Measurements from ENCODE around the gene MYO9B. TPM values are rescaled to one million over a fixed set of nuclear protein-coding genes. Genes with fewer than 3 reads are reported as not detected.

The MYO9B gene
- total RNA-seq, 6 experiments from 2014 or later: 25.4 to 38.7 (median 36.0) TPM

DNA sequence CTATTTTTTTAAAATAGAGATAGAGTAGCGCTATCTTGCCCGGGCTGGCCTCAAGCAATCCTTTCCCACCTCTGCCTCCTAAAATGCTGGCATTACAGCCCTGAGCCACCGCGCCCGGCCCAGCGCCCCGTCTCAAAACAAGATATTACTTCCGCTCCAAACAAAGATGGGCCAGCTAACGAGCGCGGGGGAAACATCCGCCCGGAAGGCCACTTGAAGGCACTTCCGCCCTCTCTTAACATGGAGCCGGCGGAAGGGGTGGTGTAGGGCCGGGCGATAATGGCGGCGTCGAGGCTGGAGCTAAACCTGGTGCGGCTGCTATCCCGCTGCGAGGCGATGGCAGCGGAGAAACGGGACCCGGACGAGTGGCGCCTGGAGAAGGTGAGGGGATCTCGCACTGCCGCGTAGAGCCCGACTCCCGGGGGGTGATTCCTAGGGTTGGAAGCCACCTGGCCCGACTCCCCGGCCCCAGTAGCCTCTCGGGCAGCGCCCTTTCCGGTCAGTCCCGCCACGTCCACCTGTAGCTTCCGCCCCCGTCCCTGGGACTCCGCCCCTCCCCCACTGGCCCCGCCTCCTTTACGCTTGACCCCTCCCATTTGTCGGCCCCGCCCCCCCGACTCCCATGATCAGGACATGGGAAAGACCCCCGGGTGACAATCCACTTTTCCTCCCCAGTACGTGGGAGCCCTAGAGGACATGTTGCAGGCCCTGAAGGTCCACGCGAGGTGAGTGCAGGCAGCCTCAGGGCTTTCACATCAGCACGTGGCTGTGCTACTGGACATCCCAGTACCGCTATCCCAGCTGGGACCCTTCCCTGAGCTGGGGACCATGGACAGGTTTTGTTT, 139.8 kb downstream of the MYO9B start, which contains the start of gene USE1:
Gene USE1, plus strand, starts transcription at position 231 of the 845 bp plus-strand sequence. Its CDS starts 49 bp downstream, at position 280.
- H3K36me3 ChIP-seq: peaks cover 0 to 33% (median 7%) of the 10 kb centered on the region in 4 donors

DNA sequence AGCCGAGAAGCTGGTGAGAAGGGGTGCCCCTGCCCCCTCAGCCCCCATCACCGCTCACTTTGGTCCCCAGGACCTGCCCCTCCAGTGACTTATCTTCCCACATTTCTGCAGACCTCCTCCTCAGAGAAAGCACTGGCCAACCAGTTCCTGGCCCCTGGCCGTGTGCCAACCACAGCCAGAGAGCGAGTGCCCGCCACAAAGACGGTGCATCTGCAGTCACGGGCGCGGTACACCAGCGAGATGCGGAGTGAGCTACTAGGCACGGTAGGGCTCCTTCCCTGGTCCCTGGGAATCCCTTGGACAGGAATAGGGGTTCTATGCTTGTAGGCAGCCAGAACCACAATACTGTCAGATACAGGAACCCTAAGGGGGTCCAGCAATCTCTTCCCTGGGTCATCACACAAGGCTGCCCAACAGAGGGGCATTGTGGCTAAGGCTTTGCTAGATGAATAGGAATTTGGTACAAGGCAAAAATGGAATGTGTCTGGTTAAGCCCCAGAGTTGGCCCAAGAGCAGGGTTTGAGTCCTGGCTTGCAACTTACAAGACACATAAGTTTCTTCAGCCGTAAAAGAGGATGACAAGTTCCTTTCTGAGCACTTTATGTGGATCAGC, 140.6 kb downstream of the MYO9B start:
- no peak for ATAC-seq
- Histone ChIP-seq H3K36me3 (peaks cover 0 to 30% (median 7%) of the 10 kb centered on the region in 4 donors), H3K4me3 (peak overlapping the region; percentile 78 to 91 (median 81)), H3K9me3 (no peaks in the 10 kb centered on the region), H3K4me1 (peaks cover 0 to 13% (median 3%) of the 10 kb centered on the region in 4 donors), H3K27ac (no peak overlapping the region), H3K27me3 (no peaks in the 10 kb centered on the region)
- TF ChIP-seq, protein P1, sequence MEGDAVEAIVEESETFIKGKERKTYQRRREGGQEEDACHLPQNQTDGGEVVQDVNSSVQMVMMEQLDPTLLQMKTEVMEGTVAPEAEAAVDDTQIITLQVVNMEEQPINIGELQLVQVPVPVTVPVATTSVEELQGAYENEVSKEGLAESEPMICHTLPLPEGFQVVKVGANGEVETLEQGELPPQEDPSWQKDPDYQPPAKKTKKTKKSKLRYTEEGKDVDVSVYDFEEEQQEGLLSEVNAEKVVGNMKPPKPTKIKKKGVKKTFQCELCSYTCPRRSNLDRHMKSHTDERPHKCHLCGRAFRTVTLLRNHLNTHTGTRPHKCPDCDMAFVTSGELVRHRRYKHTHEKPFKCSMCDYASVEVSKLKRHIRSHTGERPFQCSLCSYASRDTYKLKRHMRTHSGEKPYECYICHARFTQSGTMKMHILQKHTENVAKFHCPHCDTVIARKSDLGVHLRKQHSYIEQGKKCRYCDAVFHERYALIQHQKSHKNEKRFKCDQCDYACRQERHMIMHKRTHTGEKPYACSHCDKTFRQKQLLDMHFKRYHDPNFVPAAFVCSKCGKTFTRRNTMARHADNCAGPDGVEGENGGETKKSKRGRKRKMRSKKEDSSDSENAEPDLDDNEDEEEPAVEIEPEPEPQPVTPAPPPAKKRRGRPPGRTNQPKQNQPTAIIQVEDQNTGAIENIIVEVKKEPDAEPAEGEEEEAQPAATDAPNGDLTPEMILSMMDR (IDR thresholded peaks at IDR 0.05): no peak
- TF ChIP-seq POLR2A (IDR thresholded peaks at IDR 0.05): no peak
- no peak for DNase-seq
- intact Hi-C loops (cut with DNase I): no loop called here
- 75% methylated on average over 2 of the region's 13 CpGs for WGBS (ENCODE audit: insufficient coverage, low coverage, low lambda C conversion rate, missing lambda C conversion rate)

More for the DNA sequence above, 139.8 kb downstream of the MYO9B start, which contains the start of gene USE1:
- Histone ChIP-seq H3K9me3 (no peaks in the 10 kb centered on the region), H3K4me1 (peaks cover 0 to 13% (median 3%) of the 10 kb centered on the region in 4 donors), H3K27me3 (no peaks in the 10 kb centered on the region), H3K4me3 (peak within 1 kb of the TSS; percentile 78 to 91 (median 81)), H3K27ac (peak within 1 kb of the TSS; percentile 91 to 92 (median 91))
- 4% methylated on average over 32 of the region's 56 CpGs for whole genome bisulfite sequencing (ENCODE audit: insufficient coverage, low coverage, low lambda C conversion rate, missing lambda C conversion rate)
- DNase-seq (peak; percentile 91 to 93 (median 93)), ATAC-seq (peak; percentile 92 to 96 (median 94))
- TF ChIP-seq POLR2A (IDR thresholded peaks at IDR 0.05): peak; percentile 85
- TF ChIP-seq, protein P1 (IDR thresholded peaks at IDR 0.05): no peak
- intact Hi-C loops (cut with DNase I): no loop called here

DNA sequence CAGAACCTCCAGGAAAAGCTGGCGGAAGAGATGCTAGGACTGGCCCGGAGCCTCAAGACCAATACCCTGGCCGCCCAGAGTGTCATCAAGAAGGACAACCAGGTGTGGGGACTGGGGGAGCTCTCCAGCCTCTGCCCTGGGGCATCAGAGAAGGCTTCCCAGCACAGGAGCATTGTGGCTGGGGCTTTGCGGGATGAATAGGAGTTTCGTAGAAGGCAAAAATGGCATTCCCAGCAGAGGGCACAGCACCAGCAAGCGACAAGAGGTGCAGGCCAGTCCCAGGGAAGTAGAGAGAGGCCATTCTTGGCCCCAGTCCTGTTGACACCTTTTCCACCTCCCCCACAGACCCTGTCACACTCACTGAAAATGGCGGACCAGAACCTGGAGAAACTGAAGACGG, 143.7 kb downstream of the MYO9B start:
- no peak overlapping the region for H3K27ac ChIP-seq
- intact Hi-C loops (cut with DNase I): no loop called here
- TF ChIP-seq, protein P1 (IDR thresholded peaks at IDR 0.05): no peak
- no peak for TF ChIP-seq POLR2A (IDR thresholded peaks at IDR 0.05)
- DNase-seq: no peak
- ATAC-seq: no peak
- H3K36me3 ChIP-seq: peaks cover 0 to 15% (median 7%) of the 10 kb centered on the region in 4 donors
- H3K4me3 ChIP-seq: no peak overlapping the region
- H3K9me3 ChIP-seq: no peaks in the 10 kb centered on the region
- WGBS (ENCODE audit: insufficient coverage, low coverage, low lambda C conversion rate, missing lambda C conversion rate): 100% methylated on average over 3 of the region's 8 CpGs
- H3K4me1 ChIP-seq: peaks cover 0 to 13% (median 3%) of the 10 kb centered on the region in 4 donors
- no peaks in the 10 kb centered on the region for H3K27me3 ChIP-seq

DNA sequence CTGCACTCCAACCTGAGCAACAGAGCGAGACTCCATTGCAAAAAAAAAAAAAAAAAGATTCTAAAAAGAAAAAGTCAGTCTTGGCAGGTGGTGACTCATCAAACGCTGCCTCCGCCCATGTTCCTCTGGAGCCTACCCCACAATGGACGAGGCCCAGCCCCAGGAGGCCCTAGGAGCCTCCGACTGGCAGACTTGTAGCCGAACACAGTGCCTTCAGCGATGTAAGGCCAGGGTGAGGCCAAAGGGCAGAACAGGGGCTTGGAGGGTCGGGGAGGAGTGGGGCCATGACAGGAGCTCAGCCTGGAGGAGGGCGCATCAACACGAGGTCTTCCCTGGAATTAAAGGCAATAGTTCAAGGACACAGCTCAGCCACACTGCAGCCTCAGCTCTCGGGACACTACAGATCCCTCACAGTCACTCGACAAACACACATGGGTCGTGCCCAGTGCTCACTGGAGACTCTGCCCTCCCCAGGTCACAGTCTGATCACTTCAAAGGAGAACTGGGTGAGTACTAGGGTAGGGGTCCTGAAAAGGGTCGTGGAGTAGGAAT, 144.7 kb downstream of the MYO9B start:
- TF ChIP-seq, protein P1 (IDR thresholded peaks at IDR 0.05): no peak
- TF ChIP-seq POLR2A (IDR thresholded peaks at IDR 0.05): no peak
- no peak for DNase-seq
- Histone ChIP-seq H3K27ac (no peak overlapping the region), H3K4me1 (peaks cover 0 to 7% (median 0%) of the 10 kb centered on the region in 4 donors), H3K4me3 (no peak overlapping the region), H3K36me3 (peaks cover 0 to 15% (median 7%) of the 10 kb centered on the region in 4 donors), H3K9me3 (no peaks in the 10 kb centered on the region), H3K27me3 (no peaks in the 10 kb centered on the region)
- 49% methylated on average over 7 of the region's 14 CpGs for WGBS (ENCODE audit: insufficient coverage, low coverage, low lambda C conversion rate, missing lambda C conversion rate)
- intact Hi-C loops (cut with DNase I): no loop called here
- ATAC-seq: peak in 1 of 4 donors; percentile 1

All from right lobe of liver (tissue), 6 donors.